Esophagus (tissue), 2 donors: ENCODE data around the gene GAMT. TPM values are rescaled to one million over a fixed set of nuclear protein-coding genes. Genes with fewer than 3 reads are reported as not detected.

ENCODE experiments used
- H3K27ac ChIP-seq, 2 donors: one replicate each; pipeline ENCODE4 v1.5.1; 2013; ENCODE audit warnings: low read depth in 2 of 2, mild to moderate bottlenecking in 2 of 2, inconsistent platforms in 1 of 2, low read length in 1 of 2, moderate library complexity in 1 of 2
- H3K27me3 ChIP-seq, 2 donors: one replicate each; pipeline ENCODE4 v1.6.1; 2013; ENCODE audit warnings: low read length in 2 of 2, control low read depth in 1 of 2, mild to moderate bottlenecking in 1 of 2; ENCODE audit not compliant: insufficient read depth in 2 of 2, control insufficient read depth in 1 of 2
- H3K36me3 ChIP-seq, 2 donors: one replicate each; pipeline ENCODE4 v1.6.1; 2013; ENCODE audit warnings: low read length in 1 of 2; ENCODE audit not compliant: control insufficient read depth in 2 of 2, insufficient read depth in 2 of 2
- H3K4me1 ChIP-seq, 2 donors: one replicate each; pipeline ENCODE4 v1.6.1; 2013; ENCODE audit warnings: low read length in 1 of 2; ENCODE audit not compliant: control insufficient read depth in 2 of 2, insufficient read depth in 2 of 2
- H3K4me3 ChIP-seq, 2 donors: one replicate each; pipeline ENCODE4 v1.5.1; 2013; ENCODE audit warnings: low read length in 2 of 2, mild to moderate bottlenecking in 2 of 2, low read depth in 1 of 2, moderate library complexity in 1 of 2
- H3K9me3 ChIP-seq, 2 donors: one replicate each; pipeline ENCODE4 v1.6.1; 2013; ENCODE audit warnings: mild to moderate bottlenecking in 2 of 2, low read depth in 1 of 2, low read length in 1 of 2, moderate library complexity in 1 of 2; ENCODE audit not compliant: control insufficient read depth in 2 of 2, insufficient read depth in 1 of 2
- WGBS, 2 donors: extraction: QIAGEN DNeasy Blood & Tissue Kit; methylation state at CpG; one replicate each; pipeline ENCODE4 v1.1.7; 2013; 5-methylcytosine and 5-hydroxymethylcytosine counted together
- polyA plus RNA-seq, 2 donors: library from polyadenylated mRNA; stranded (reverse); fragments of 200-250 nt; gene quantifications; one replicate each; pipeline ENCODE4 v1.2.3, GENCODE V29; 2013
- donor health status: healthy with polysubstance abuse.
- donor health status: Bipolar disorder and iron deficiency.

The GAMT gene
- polyA plus RNA-seq, 2 donors = 10.9 to 18.4 TPM

DNA sequence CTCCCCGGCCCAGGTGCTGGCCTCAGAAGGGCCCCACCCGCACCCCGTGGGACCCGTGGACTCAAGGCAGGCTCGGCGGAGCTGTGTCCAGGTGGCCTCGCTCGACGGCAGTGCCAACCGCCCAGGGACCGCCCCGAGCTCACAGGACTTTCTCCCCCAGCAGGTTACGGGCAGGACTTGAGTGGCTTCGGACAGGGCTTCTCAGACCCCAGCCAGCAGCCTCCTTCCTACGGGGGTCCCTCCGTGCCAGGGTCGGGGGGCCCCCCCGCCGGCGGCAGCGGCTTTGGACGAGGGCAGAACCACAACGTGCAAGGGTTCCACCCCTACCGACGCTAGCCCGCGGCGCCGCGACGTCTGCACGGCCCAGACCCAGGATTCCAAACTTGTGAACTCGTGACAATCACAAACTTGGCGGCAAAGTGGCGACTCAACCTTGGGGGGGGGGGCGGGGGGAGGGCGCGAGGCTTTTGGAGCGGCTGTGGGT, 33.3 kb upstream of the GAMT start:
- WGBS, 2 donors = 84 to 87% methylated on average over 39 of the region's 39 CpGs
- no peak overlapping the region for H3K4me3 ChIP-seq
- H3K36me3 ChIP-seq = peaks cover 11 to 49% of the 10 kb centered on the region in 2 donors

DNA sequence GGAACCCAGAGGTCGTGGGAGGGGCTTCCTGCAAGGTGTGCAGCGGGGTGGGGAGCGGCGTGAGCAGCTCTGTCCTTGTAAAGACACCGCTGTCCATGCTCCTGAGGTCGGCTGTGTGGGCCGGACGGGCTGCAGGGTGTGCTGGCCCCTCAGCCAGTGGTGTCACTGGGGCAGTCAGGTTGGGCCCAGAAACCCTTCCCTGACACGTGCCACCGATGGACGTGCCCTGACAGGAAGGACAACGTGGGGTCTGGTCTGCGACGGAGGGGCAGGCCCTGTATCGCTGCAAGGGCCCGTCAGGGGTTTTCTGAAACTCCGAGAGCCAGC, 32.7 kb upstream of the GAMT start:
- Histone ChIP-seq H3K4me3 (no peak overlapping the region), H3K27ac (no peak overlapping the region), H3K36me3 (peaks cover 11 to 51% of the 10 kb centered on the region in 2 donors), H3K9me3 (no peaks in the 10 kb centered on the region), H3K4me1 (peaks cover 0 to 4% of the 10 kb centered on the region in 2 donors), H3K27me3 (no peaks in the 10 kb centered on the region)
- WGBS, 2 donors = 89 to 91% methylated on average over 17 of the region's 17 CpGs

More for the DNA sequence above, 33.3 kb upstream of the GAMT start:
- H3K27me3 ChIP-seq = no peaks in the 10 kb centered on the region
- H3K4me1 ChIP-seq = peaks cover 2 to 9% of the 10 kb centered on the region in 2 donors
- H3K27ac ChIP-seq = no peak overlapping the region
- no peaks in the 10 kb centered on the region for H3K9me3 ChIP-seq

DNA sequence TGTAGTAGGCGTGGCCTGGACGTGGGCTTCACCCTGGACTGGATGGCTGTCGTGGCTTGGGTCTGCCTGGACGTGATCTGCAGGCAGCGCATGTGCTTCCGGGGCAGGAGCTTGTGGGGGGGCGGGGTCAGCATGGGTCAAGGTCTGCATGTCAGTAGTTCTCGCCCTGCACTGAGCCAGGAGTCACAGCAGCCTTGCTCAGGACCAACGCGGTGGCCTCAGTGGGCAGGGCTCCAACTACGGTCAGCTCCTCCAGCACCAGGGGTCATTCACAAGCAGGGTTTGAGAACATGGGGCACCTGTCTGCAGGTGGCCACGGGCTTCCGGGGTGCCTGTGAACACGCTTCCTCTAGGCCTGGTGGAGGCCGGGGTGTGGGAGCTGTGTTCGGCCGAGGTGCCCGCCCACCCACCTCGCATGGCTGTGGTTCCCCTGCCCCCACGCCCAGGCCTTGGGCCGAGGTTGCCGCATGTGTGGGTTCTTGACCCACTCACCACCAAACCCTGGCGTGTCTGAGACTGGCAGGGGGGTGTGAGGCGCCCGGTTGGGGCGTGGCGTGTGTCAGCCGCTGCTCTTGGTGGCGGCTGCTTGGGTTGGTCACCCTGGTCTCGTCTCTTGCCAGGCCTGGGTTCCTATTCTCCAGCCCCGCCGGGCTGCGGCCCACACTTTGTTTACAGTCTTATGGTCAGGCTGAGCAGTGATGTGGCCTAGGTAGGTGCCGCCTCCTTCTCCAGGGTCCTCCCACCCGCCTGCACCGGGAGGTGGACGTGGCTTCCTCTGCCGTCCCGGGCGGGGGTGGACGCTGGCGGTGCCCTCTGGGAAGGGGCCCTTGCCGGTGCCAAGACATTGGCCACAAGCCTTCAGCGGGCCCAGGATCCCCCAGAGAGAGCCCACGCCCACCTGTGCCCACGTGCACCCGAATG, 32.0 kb upstream of the GAMT start:
- Histone ChIP-seq H3K36me3 (peaks cover 11 to 54% of the 10 kb centered on the region in 2 donors), H3K4me1 (peaks cover 0 to 4% of the 10 kb centered on the region in 2 donors)
- WGBS, 2 donors = 83 to 85% methylated on average over 47 of the region's 47 CpGs

DNA sequence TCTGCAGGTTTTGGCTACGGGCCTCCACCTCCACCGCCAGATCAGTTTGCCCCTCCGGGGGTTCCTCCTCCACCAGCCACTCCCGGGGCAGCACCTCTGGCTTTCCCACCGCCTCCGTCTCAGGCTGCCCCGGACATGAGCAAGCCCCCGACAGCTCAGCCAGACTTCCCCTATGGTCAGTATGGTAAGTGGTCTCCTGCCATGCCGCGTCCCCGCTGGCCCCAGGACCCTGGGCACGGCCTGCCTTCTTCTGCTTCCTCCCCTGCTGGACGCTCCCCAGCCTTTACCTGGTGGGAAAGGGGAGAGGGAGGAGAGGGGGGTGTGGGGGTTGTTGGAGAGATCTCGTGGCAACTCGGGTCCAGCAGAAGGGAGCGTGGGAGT, 31.2 kb upstream of the GAMT start:
- H3K27me3 ChIP-seq = no peaks in the 10 kb centered on the region
- no peaks in the 10 kb centered on the region for H3K9me3 ChIP-seq
- peaks cover 11 to 56% of the 10 kb centered on the region in 2 donors for H3K36me3 ChIP-seq
- H3K4me1 ChIP-seq = peaks cover 0 to 4% of the 10 kb centered on the region in 2 donors
- no peak overlapping the region for H3K27ac ChIP-seq
- WGBS, 2 donors = 86 to 88% methylated on average over 16 of the region's 16 CpGs
- no peak overlapping the region for H3K4me3 ChIP-seq

More for the DNA sequence above, 32.0 kb upstream of the GAMT start:
- no peaks in the 10 kb centered on the region for H3K27me3 ChIP-seq
- H3K27ac ChIP-seq = no peak overlapping the region
- no peaks in the 10 kb centered on the region for H3K9me3 ChIP-seq
- no peak overlapping the region for H3K4me3 ChIP-seq

DNA sequence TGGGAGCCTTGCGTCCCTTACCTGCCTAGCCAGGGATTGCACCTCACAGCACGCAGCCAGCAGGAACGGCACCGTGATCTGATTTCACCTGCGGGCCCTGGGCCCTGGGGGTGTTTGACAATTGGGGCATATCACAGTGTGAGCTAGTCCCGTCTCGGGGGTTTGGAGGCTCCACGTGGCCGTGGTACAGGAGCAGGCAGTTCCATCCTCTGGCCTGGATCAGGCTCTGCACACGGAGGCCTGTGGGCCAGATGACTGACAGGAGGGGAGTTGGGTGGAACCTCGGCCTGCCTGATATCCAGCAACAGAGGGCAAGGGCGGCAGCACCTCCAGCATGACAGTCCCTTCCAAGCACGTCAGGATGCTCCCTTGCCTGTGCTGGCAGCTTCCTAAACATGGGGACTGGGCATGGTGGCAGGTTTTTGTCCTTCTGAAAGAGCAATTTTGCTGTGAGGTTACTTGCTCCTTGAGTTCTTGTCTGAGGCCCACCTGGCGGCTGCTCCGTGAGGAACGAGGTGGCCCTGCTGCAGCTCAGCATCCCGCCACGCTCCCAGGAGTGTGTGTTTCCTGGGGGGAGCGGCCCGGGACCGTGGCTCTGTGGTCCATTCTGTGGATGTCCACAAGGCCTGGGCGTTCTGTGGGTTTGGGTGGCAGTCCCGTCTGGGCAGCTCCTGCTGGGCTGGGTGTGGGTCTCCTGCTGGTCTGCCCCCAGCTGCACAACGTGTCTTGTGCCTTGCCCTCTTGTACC, 30.6 kb upstream of the GAMT start:
- Histone ChIP-seq H3K4me3 (no peak overlapping the region), H3K4me1 (peaks cover 0 to 4% of the 10 kb centered on the region in 2 donors), H3K27me3 (no peaks in the 10 kb centered on the region), H3K9me3 (no peaks in the 10 kb centered on the region), H3K36me3 (peaks cover 11 to 62% of the 10 kb centered on the region in 2 donors), H3K27ac (no peak overlapping the region)
- 87 to 92% methylated on average over 24 of the region's 24 CpGs for WGBS, 2 donors

DNA sequence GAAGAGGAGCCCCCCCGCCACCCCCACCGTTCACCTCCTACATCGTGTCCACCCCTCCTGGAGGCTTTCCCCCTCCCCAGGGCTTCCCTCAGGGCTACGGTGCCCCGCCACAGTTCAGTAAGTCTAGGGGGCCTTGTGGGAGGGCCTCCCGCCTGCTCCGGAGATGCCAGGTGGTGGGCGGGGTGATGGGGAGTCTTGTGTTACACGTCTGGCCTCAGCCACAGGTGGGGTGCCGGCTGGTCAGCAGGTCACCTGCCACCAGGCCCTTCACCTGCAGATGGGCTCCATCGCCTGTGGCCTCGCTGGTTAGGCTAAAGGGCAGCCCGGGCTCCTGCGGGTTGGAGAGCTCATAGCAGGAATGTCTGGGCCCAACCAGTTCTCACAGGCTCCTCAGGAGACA, 28.9 kb upstream of the GAMT start:
- peaks cover 1 to 2% of the 10 kb centered on the region in 2 donors for H3K4me1 ChIP-seq
- no peak overlapping the region for H3K27ac ChIP-seq
- H3K4me3 ChIP-seq = no peak overlapping the region
- WGBS, 2 donors = 86 to 89% methylated on average over 14 of the region's 14 CpGs
- H3K9me3 ChIP-seq = no peaks in the 10 kb centered on the region
- peaks cover 14 to 65% of the 10 kb centered on the region in 2 donors for H3K36me3 ChIP-seq
- H3K27me3 ChIP-seq = no peaks in the 10 kb centered on the region

DNA sequence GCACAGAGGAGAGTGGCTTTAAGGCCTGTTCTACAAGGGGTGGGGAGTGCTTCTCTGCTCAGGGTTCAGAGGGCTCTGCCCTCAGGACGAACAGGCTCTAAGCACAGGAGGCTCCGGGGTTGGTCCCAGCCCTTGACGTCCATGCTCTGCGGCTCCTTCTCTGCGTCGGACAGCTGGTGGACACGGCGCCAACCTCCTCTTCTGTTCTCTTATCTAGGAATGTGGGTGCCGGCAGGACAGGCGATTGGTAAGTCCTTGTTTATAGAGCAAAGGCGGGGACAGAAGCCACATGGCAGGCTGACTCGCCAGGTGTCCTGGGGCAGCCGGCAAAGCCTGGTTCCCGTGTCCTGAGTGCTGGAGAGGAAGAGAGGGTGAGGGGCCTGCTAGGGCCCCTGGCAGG, 28.4 kb upstream of the GAMT start:
- Histone ChIP-seq H3K9me3 (no peaks in the 10 kb centered on the region), H3K4me1 (peaks cover 2% of the 10 kb centered on the region in 2 donors), H3K27me3 (no peaks in the 10 kb centered on the region), H3K27ac (no peak overlapping the region), H3K36me3 (peaks cover 14 to 64% of the 10 kb centered on the region in 2 donors), H3K4me3 (no peak overlapping the region)
- WGBS, 2 donors = 61 to 72% methylated on average over 14 of the region's 14 CpGs

DNA sequence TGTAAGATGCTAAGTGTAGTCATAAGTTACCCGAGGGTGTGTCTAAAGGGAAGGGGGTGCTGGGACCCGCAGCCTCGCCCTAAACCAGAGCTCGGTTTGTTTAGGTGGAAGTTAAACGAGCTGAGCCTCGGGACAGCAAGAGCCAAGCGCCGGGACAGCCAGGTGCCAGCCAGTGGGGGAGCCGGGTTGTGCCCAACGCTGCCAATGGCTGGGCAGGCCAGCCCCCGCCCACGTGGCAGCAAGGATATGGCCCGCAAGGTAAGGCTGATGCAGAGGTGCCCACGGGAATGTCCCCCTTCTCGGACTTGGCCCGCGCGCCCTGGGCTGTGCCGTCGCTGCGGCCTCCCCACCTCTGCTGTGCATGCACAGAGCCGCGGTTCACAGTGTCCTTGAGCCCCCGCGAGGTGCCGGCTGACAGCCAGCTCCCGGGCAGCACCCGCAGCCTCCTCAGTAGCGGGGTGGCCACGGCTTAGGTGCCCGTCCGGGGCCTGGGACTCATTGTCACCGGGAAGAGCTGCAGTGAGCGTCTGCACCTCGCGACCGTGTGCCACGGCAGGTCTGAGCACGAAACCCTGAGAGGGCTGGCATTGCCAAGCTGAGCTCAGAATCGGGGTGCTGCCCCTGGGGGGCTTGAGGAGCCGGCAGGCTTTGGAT, 27.5 kb upstream of the GAMT start:
- Histone ChIP-seq H3K27me3 (no peaks in the 10 kb centered on the region), H3K27ac (no peak overlapping the region), H3K9me3 (no peaks in the 10 kb centered on the region), H3K4me3 (no peak overlapping the region), H3K4me1 (peaks cover 2 to 6% of the 10 kb centered on the region in 2 donors), H3K36me3 (peaks cover 9 to 61% of the 10 kb centered on the region in 2 donors)
- whole genome bisulfite sequencing, 2 donors = 58 to 69% methylated on average over 38 to 41 of the region's 41 CpGs

DNA sequence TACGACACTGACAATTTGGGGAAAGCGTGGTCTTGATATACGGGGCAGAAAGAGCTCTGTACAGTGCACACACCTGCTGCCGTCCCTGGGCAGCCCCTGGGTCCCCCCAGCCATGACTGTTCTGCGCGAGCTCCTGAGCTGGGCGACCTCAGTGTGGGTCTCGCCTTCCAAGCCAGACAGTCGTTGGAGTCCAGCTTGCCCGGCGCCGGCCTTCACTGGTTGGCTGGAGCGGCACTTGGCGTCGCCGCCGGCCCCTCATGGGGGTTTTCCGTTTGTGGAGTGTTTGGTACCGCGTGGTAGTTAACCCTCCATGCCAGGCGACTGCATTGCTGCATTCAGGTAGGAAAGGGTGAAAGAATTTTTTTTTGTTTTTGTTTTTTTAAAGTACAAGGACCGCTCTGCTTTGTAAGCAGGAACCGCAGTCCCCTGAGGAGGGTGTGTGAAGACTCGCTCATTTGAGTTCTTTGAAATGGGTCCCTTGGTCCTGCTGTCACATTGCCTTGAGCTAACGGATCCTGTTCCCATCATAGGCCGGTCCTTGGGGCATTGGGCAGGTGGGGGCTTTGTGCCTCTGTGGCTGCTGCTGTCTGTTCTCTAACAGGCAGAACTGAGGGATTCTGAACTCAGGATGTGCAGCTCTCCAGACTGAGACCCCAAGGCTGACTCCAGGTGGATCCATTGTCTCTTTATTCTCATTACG, 26.0 kb upstream of the GAMT start:
- no peaks in the 10 kb centered on the region for H3K9me3 ChIP-seq

More for the DNA sequence above, 26.0 kb upstream of the GAMT start:
- H3K27me3 ChIP-seq = no peaks in the 10 kb centered on the region
- 91% methylated on average over 27 of the region's 27 CpGs for WGBS, 2 donors
- peaks cover 6 to 55% of the 10 kb centered on the region in 2 donors for H3K36me3 ChIP-seq
- H3K4me3 ChIP-seq = no peak overlapping the region
- no peak overlapping the region for H3K27ac ChIP-seq
- H3K4me1 ChIP-seq = peaks cover 2 to 9% of the 10 kb centered on the region in 2 donors
